HG03575 (cell line): ENCODE measurements around the gene JMJD6.

ENCODE experiments used
- ATAC-seq: cut with Tn5 transposase; IDR thresholded peaks from one replicate; pipeline ENCODE4 v1.9.1; 2021; ENCODE audit not compliant: unreplicated experiment, insufficient number of reproducible peaks, low FRiP score; ENCODE audit errors: extremely low read depth

JMJD6 gene

GRCh38 chr17:76670718-76671122 is 55.7 kb downstream of the JMJD6 start:
- no peak for ATAC-seq

- no peak for ATAC-seq
These were observed 56.2 kb downstream of the JMJD6 start for GRCh38 chr17:76670020-76670717.
